CD4-positive, alpha-beta T cell (primary cell): ENCODE measurements around the gene MIA2. TPM values are rescaled to one million over a fixed set of nuclear protein-coding genes. Genes with fewer than 3 reads are reported as not detected.
A peak's percentile ranks its signal among the peaks of the same experiment; 100 is the strongest.

Source experiments
- ATAC-seq: fragments of 200-7000 bp; cut with Tn5 transposase; one replicate; pipeline ENCODE4 v1.10.0; 2022; ENCODE audit warnings: mild to moderate bottlenecking; ENCODE audit not compliant: poor library complexity
- CTCF ChIA-PET: fragments of 350-600 bp; sonication (Branson Sonifier 250); formaldehyde crosslinking; loops from one replicate; lab custom pipeline; 2021; ENCODE audit warnings: antibody characterized with exemption, inconsistent platforms; lab: Charles Lee
- POLR2A ChIA-PET: fragments of 350-600 bp; sonication (Branson Sonifier 250); formaldehyde crosslinking; loops from one replicate; lab custom pipeline; 2021; ENCODE audit warnings: antibody characterized with exemption, inconsistent platforms; lab: Charles Lee
- DNase-seq, 14 experiments: peaks; one replicate each; pipeline ENCODE4 v3.0.0-alpha.2; 2013 to 2020; ENCODE audit warnings: mixed read lengths in 2 of 14
- H3K27ac ChIP-seq, 2 donors: one replicate each; pipeline versions ENCODE4 v1.5.1 to v1.7.0; 2013; ENCODE audit warnings: low read length in 2 of 2, low read depth in 1 of 2, mild to moderate bottlenecking in 1 of 2
- H3K27me3 ChIP-seq, 2 experiments: 1 replicate in 1 of 2; 2 replicates in 1 of 2; pipeline versions ENCODE4 v1.6.1 to v1.7.0; 2013; ENCODE audit warnings: low read length in 2 of 2, control low read depth in 1 of 2, mild to moderate bottlenecking in 1 of 2, moderate library complexity in 1 of 2; ENCODE audit not compliant: insufficient read depth in 2 of 2, control insufficient read depth in 1 of 2
- H3K36me3 ChIP-seq: one replicate; pipeline ENCODE4 v1.6.1; 2013; ENCODE audit warnings: low read length, control low read depth; ENCODE audit not compliant: insufficient read depth
- H3K4me1 ChIP-seq: one replicate; pipeline ENCODE4 v1.6.1; 2013; ENCODE audit warnings: low read length, control low read depth; ENCODE audit not compliant: insufficient read depth
- H3K4me3 ChIP-seq: one replicate; pipeline ENCODE4 v1.5.1; 2013; ENCODE audit warnings: mild to moderate bottlenecking, low read length, moderate library complexity
- H3K9me3 ChIP-seq, 2 experiments: 1 replicate in 1 of 2; 2 replicates in 1 of 2; pipeline versions ENCODE4 v1.6.1 to v1.7.0; 2013; ENCODE audit warnings: low read length in 2 of 2, mild to moderate bottlenecking in 2 of 2, control low read depth in 1 of 2, moderate library complexity in 1 of 2; ENCODE audit not compliant: control insufficient read depth in 1 of 2, insufficient read depth in 1 of 2
- H3K27ac Mint-ChIP-seq: one replicate; pipeline ENCODE4 v1.8.0; 2020; ENCODE audit warnings: mixed read lengths
- H3K27me3 Mint-ChIP-seq: one replicate; pipeline ENCODE4 v1.8.0; 2021; ENCODE audit warnings: mixed read lengths
- H3K36me3 Mint-ChIP-seq: one replicate; pipeline ENCODE4 v1.8.0; 2021; ENCODE audit warnings: low read depth, mixed read lengths
- H3K4me1 Mint-ChIP-seq: one replicate; pipeline ENCODE4 v1.8.0; 2021; ENCODE audit warnings: low read depth, mixed read lengths
- H3K4me3 Mint-ChIP-seq: one replicate; pipeline ENCODE4 v1.8.0; 2020; ENCODE audit warnings: mild to moderate bottlenecking, mixed read lengths
- H3K9me3 Mint-ChIP-seq: one replicate; pipeline ENCODE4 v1.8.0; 2020; ENCODE audit warnings: mixed read lengths
- intact Hi-C, 2 experiments: fragments of 100-400 bp; cut with DNase I in 1 of 2; cut with micrococcal nuclease in 1 of 2; formaldehyde crosslinking; loops; one replicate each; pipeline versions ENCODE4 v1.15.1 to v1.9.0; 2023 to 2025; cut with DNase I, micrococcal nuclease
- total RNA-seq, 174 experiments: library from RNA in 2 of 174; stranded (reverse) in 2 of 174; gene quantifications; one replicate each; pipeline ENCODE4 v1.2.3 and lab custom pipeline; 2021 to 2026
- TF ChIP-seq, protein P1 (sequence below): fragments of 200-600 bp; IDR thresholded peaks from one replicate; pipeline ENCODE4 v1.8.0; 2022; ENCODE audit warnings: antibody characterized with exemption, mild to moderate bottlenecking

Gene MIA2
- total RNA-seq, 2 experiments from 2014 or later: 21.1 to 24.1 TPM

DNA sequence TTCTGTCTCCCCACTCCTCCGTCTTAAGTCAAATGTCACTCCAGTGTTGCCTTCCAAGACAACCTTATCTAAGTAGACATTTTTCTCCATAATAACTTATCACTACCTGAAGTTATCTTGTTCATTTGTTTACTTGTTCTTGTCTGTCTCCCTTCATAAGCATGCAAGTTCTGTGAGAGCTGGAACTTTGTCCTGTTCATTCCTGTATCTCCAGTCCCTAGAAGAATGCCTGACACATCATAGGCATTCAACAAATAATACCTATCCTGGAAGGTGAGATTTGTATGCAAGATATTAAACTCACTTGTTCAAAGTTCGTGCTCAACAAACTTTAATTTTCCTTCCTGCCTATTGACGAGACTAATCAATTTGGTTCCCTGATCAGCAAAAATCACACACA lies 5.7 kb upstream of the MIA2 start:
- H3K9me3 Mint-ChIP-seq: no peaks in the 10 kb centered on the region
- DNase-seq: no peak
- H3K4me3 Mint-ChIP-seq: no peak overlapping the region

DNA sequence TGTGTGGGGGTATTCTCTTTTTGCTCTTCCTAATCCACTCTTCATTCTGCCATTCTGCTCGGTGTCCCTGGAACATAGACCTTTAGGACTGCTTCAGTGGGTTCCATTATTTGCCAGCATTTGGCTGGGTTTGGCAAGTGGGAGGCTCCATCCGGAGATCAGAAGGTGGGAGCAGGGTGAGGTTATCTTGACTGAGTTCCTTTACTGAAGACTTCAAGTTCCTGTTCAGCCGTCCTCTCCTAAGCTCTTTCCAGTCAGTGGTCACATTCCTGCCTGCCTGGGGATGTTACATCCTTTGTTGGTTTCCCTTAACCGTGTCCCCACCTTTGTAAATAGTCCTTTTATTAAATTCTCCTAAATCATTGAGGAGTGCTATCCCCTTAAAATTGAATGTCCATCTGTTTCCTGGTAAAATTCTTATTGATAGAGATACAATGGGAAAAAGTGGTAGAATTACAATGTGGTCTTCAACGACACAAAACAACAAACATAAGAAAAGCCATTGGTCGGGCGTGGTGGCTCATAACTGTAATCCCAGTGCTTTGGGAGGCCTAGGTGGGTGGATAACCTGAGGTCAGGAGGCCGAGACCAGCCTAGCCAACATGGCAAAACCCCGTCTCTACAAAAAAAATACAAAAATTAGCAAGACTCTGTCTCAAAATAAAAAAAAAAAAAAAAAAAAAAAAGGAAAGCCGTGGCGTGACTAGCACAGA lies 5.0 kb upstream of the MIA2 start:
- Histone ChIP-seq H3K4me1 (peaks cover 24% of the 10 kb centered on the region), H3K4me3 (no peak overlapping the region), H3K27me3 (no peaks in the 10 kb centered on the region), H3K36me3 (no peaks in the 10 kb centered on the region), H3K9me3 (no peaks in the 10 kb centered on the region), H3K27ac (peak overlapping the region; percentile 44 to 78)
- no peak overlapping the region for H3K4me3 Mint-ChIP-seq
- no peaks in the 10 kb centered on the region for H3K27me3 Mint-ChIP-seq
- ChIA-PET CTCF (no interaction called here), POLR2A (interaction anchor here (0.9 to 1.5 kb wide), 8 partner anchors 38 to 204 kb away, joined by 4 to 13 read pairs (median 6); partner anchors contain the start of genes FBXO33, GEMIN2, PNN and SEC23A)
- ATAC-seq (no peak), DNase-seq (no peak)
- peak overlapping the region; percentile 57 for H3K27ac Mint-ChIP-seq
- no peaks in the 10 kb centered on the region for H3K9me3 Mint-ChIP-seq
- peaks cover 35% of the 10 kb centered on the region for H3K4me1 Mint-ChIP-seq
- TF ChIP-seq, protein P1, sequence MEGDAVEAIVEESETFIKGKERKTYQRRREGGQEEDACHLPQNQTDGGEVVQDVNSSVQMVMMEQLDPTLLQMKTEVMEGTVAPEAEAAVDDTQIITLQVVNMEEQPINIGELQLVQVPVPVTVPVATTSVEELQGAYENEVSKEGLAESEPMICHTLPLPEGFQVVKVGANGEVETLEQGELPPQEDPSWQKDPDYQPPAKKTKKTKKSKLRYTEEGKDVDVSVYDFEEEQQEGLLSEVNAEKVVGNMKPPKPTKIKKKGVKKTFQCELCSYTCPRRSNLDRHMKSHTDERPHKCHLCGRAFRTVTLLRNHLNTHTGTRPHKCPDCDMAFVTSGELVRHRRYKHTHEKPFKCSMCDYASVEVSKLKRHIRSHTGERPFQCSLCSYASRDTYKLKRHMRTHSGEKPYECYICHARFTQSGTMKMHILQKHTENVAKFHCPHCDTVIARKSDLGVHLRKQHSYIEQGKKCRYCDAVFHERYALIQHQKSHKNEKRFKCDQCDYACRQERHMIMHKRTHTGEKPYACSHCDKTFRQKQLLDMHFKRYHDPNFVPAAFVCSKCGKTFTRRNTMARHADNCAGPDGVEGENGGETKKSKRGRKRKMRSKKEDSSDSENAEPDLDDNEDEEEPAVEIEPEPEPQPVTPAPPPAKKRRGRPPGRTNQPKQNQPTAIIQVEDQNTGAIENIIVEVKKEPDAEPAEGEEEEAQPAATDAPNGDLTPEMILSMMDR: no peak
- no peaks in the 10 kb centered on the region for H3K36me3 Mint-ChIP-seq
- intact Hi-C loops: loop anchor here (1.0 to 5.0 kb wide), 3 partner anchors 38 to 56 kb away; partner anchors contain the start of gene TRAPPC6B (in 1 of the 2)

More for the DNA sequence above, 5.7 kb upstream of the MIA2 start:
- peaks cover 32% of the 10 kb centered on the region for H3K4me1 Mint-ChIP-seq
- H3K9me3 ChIP-seq: no peaks in the 10 kb centered on the region
- H3K4me1 ChIP-seq: peaks cover 24% of the 10 kb centered on the region
- intact Hi-C loops: loop anchor here (5.0 kb wide), 2 partner anchors 46 to 56 kb away; partner anchors contain the start of gene TRAPPC6B (in 1 of the 2)
- H3K27ac ChIP-seq: peak overlapping the region; percentile 44 to 78
- POLR2A ChIA-PET: interaction anchor here (0.7 kb wide), 1 partner anchor 56 kb away, joined by 4 read pairs; no protein-coding TSS in a partner anchor
- no peak overlapping the region for H3K4me3 ChIP-seq
- no peaks in the 10 kb centered on the region for H3K36me3 Mint-ChIP-seq
- peak overlapping the region; percentile 57 for H3K27ac Mint-ChIP-seq
- H3K36me3 ChIP-seq: no peaks in the 10 kb centered on the region
- no peaks in the 10 kb centered on the region for H3K27me3 ChIP-seq
- TF ChIP-seq, protein P1: no peak
- no peaks in the 10 kb centered on the region for H3K27me3 Mint-ChIP-seq
- no peak for ATAC-seq
- CTCF ChIA-PET: no interaction called here

DNA sequence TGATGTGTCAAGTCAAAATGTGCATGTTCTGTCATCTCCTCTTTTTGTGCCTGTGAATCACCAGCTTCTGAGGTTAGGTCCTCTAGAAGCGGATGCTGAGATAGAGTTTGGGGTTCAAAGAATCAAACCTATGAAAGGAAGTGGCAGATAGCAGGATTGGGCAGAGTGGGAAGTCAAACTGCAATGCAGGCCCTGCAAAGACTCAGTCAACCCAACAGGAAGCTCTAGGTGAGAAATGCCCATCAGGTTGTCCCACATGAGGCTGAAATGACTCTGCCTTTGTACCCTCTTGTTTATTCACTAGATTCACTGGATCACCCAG lies 4.5 kb upstream of the MIA2 start:
- peak overlapping the region; percentile 57 for H3K27ac Mint-ChIP-seq
- intact Hi-C loops: loop anchor here (1.0 to 5.0 kb wide), 3 partner anchors 37 to 57 kb away; partner anchors contain the start of gene TRAPPC6B (in 1 of the 2)
- ATAC-seq (peak; percentile 91), DNase-seq (peak in 12 of 14 experiments; percentile 7 to 90 (median 34))
- Histone ChIP-seq H3K4me3 (no peak overlapping the region), H3K4me1 (peaks cover 24% of the 10 kb centered on the region), H3K27ac (peak overlapping the region; percentile 44 to 78), H3K9me3 (no peaks in the 10 kb centered on the region), H3K27me3 (no peaks in the 10 kb centered on the region), H3K36me3 (no peaks in the 10 kb centered on the region)
- peaks cover 35% of the 10 kb centered on the region for H3K4me1 Mint-ChIP-seq
- H3K27me3 Mint-ChIP-seq: no peaks in the 10 kb centered on the region
- no peaks in the 10 kb centered on the region for H3K36me3 Mint-ChIP-seq
- no peaks in the 10 kb centered on the region for H3K9me3 Mint-ChIP-seq
- POLR2A ChIA-PET: interaction anchor here (0.6 to 1.5 kb wide), 11 partner anchors 12 to 203 kb away, joined by 3 to 13 read pairs (median 5); partner anchors contain the start of genes FBXO33, GEMIN2, PNN and SEC23A
- CTCF ChIA-PET: no interaction called here
- H3K4me3 Mint-ChIP-seq: no peak overlapping the region
- TF ChIP-seq, protein P1: no peak
